Hematopoietic multipotent progenitor cell treated with erythropoietin and hydrocortisone succinate and interleukin-3 and kit ligand, for 8 days (in vitro differentiated cells): ENCODE measurements around the gene B3GNT8.
"Not testable (repeated sequence)": the region's sequence is repeated elsewhere in the genome, so short reads cannot be mapped to it uniquely, and the experiment has no call there.

Experiments used
- DNase-seq: peaks from one replicate; pipeline ENCODE4 v3.0.0-alpha.2; 2015

Gene B3GNT8

DNA sequence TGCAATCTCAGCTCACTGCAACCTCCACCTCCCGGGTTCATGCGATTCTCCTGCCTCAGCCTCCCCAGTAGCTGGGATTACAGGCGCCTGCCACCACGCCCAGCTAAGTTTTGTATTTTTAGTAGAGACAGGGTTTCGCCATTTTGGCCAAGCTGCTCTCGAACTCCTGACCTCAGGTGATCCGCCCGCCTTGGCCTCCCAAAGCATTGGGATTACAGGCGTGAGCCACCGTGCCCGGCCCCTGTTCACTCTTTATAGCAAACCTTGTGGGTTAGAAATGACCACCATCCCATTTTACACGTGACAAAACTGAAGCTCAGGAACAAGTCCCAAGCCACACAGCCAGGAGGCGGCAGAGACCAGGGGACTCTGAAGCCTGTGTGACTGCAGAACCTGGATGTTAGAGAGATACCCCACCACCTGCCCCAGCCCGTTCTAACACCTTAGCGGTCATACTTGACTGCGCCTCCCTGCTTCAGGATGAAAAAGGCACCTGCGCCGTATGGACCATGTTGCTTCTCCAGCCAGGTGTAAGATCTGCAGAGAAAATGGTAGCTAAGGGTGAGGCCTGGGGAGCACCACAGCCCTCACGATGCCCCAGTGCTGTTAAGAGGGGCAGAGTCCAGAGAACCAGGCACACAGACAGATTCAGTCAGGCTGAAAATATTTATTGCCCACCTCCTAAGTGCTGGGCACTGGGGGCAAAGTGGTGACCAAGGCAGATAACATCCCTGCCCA, 8.9 kb upstream of the B3GNT8 start:
- no peak for DNase-seq

DNA sequence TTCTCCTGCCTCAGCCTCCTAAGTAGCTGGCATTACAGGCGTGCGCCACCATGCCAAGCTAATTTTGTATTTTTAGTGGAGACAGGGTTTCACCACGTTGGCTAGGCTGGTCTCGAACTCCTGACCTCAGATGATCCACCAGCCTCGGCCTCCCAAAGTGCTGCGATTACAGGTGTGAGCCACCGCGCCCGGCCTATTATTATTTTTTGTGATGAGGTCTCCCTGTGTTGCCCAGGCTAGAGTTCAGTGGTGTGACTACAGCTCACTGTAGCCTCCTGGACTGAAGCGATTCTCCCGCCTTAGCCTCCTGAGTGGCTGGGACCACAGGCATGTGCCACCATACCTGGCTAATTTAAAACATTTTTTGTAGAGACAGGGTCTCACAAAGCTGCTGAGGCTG, 8.2 kb upstream of the B3GNT8 start:
- not testable (repeated sequence) for DNase-seq

DNA sequence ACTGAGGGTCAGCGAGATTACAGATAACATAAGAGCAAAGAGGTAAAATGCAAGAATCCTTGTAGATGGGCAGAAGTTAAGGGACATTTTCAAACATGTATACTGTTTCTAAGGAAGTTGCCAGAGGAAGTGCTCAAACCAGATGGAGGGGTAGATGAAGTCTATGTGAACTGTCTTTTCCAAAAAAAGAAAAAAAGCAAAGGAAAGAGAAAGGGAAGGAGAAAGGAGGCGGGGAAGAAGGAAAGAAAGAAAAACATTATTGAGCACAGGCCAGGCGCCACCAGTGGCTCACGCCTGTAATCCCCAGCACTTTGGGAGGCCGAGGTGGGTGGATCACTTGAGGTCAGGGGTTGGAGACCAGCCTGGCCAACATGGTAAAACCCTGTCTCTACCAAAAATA, 7.3 kb upstream of the B3GNT8 start:
- DNase-seq: no peak

DNA sequence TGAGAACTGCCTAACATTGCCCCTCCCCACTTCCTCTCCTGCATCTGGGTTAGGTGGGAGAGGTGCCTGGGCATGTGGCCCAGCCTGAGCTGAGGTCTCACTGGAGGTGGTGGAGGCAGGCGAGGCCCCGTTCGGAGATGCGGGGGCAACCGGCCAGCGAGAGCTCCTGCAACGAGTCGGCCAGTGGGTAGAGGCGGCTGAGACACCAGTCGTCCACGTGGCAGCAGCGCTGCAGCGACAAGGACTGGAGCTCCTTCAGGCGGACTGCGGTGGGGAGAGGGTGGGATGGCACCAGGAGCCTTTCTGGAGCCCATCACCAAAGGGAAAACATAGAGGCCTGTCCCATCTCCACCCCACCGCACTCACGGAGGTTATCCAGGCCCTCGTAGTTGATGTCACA, 6.0 kb upstream of the B3GNT8 start:
- DNase-seq: no peak

DNA sequence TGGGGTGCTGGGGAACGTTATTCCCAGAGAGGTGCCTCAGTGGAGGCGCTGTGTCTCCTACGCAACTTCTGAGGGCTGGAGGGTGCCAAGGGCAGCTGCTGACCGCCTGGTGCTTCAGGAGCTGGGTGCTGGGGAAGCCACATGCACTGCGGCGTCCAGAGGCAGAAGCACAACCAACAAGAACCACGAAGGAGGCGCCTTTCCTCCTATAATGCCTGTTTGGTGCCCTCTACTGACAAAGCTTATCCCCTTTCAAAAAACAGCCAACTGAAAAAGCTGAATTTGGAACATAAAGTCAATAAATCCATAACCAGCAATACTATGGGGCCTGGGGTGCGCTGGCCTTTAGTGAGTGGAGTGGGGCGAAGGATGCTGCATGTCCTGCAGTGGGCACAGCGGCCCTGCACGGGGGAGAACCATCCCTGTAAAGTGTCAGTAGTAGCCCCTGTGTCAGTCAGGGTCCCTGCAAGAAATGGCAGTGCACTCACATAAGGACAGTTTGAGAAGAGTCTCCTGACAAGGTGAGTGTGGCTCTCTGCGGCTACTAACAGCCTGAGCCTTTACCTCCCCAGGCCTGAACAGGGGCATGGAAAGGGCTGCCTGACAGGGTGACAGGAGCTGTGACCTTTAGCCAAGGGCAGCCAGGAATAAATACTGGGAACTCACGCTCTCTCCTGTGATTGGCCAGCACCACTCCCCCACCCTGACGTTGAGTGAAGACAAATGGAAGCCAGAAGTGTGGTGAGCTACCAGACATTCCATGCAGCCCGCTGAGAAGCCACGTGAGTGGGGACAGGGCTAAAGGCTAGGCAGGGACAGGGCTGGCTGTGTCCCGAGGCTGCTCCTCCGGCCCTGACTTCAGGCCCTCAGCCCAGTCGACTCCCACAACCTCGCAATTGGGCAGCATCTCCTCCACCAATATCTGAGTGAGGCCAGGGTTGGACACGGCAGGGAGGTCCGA, 4.5 kb upstream of the B3GNT8 start:
- peak; percentile 49 for DNase-seq

DNA sequence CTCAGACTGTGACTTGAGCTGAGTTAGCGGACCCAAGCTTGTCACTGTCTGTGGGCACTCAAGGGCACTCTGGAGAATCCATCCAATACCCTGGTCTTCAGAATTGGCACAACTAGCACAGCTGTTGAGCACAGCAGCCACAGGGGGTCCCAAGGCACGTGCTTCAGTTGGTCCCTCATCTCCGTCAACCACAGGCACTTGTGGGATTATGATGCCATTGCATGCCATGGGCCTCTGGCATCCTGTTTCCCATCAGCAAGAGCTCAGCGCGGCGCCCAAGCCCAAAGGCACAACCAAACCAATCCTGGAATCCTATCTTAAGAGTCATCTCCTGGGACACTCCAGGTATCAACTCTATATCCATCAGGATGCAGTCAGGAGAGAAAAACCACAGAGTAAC, 3.7 kb upstream of the B3GNT8 start:
- no peak for DNase-seq

DNA sequence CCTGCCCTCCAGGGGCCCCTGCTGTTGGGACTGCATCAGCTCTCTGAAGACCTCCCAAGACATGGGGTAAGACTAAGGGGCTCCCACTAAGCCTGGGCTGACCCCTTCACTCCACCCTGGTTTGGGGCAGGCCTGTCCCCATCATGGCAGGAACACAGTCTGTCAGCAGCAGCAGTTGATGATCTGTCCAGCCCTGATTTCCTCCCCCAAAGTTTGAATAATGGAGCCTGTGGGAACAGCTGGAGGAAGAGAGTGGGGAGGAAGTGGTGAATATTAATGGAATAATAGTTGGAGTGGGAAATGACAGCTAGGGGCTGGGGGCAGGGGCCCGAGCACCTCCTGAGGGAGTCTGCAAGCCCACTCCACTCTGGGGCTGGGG, 1.3 kb upstream of the B3GNT8 start:
- DNase-seq: no peak

DNA sequence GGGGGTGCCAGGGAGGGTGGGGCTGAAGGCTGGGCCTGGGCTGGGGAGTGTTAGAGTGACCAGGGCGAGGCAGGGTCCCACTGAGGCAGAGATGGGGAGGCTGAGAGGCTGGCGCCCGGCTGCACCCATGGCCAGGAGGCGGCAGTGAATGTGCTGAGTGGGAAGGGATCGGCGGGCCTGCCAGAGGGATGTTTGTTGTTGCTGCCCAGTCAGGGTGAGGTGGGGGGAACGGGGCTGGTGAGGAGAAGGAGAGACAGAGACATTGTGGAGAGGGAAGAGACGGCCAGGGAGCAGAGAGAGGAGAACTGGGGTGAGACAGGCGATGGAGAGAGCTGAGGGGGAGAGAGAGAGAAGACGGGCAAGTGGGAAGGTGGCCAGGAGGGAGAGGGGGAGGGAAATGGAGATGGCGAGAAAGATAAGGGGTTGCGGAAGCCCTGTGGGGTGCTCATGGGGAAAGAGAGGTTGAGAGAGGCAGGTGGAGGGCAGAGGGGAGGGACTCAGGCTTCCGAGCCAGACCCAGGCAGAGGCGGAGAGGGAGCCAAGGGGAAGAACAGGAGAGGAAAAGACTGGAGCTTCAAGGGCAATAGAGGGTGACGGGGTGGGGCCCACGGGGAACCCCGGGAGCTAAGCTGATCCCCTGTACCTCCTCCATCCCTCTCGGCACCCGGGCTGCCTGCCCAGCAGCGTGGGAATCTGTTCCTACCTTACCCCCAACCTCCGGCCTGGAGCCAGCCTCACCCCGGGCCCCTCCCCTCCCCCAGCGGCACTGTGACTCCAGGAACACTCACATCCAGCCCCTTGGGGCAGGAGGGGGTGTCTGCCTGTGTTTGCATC, 690 bp upstream of the B3GNT8 start:
- DNase-seq: peak; percentile 51

DNA sequence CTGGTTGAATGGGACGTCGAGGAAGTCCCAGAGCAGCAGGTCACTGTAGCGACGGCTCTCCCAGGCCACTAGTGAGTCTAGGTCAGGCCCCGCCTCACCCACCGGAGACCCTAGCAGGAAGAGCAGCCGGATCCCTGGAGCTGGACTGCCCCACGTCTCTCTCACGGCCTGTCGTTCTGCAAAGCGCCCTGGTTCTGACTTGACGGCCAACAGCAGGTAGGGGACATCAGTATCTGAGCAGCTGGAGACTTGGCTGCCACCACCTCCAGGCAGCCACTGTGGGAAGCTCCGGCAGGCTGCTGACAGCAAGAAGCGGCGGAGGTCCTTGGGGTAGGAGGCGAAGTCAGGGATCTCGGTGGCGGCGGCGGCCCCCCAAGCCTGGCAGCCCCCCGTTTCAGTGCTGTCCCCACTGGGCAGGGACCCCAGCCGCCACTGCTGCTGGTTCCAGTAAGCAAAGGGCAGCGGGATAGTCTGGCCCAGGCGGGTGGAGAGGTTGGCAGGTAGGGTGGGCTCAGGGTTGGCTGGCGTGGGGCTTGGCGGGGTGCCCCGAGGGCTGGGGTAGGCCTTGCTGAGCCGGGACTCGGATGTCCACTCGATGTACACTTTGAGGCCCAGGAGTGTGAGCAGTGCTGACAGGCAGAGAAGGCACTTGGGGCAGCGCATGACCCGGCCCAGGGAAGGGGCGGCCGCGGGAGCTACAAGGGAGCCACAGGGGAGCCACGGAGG, 895 bp downstream of the B3GNT8 start:
- no peak for DNase-seq

DNA sequence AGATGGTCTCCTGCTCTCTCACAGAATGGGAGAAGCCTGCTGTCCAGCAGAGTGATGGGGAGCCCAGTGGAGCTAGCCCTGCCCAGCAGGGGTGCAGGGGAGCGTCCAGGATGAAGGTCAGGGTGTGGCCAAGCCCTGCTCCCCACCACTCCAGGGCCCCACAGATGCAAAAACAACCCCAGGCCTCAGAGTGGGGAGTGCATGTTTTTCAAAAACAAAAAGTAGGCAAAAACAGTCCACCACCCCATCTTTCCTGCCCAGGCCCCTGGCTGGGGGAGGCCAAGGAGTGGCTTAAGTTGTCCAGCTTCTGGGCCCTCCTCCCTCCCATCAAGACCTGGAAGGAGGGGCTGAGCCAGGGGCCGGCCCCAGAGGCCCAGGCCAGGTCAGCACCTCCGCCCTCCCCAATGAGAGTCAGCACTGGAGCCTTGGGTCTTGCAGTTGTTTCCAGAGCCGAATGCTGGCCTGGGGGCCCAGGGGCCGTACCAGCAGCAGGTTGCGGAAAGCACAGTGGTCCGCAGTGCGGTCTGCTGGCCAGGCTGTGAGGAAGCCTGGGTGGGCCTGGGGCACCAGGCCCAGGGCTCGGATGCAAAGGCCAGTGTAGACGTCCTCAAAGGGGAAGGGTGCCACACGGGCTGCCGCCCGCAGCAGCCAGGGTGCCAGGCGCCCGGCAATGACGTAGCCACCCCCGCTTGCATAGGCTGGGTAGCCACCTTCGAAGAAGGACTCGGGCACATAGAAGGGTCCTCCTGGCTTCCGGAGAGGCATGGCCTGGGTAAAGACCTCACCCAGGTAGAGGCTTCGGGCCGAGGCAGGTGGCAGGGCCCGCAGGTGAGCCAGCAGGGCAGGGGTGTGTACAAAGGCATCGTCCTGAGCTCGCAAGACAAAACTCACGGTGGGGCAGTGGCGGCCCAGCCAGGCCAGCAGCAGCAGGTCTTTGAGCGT, 1.7 kb downstream of the B3GNT8 start:
- DNase-seq: no peak

DNA sequence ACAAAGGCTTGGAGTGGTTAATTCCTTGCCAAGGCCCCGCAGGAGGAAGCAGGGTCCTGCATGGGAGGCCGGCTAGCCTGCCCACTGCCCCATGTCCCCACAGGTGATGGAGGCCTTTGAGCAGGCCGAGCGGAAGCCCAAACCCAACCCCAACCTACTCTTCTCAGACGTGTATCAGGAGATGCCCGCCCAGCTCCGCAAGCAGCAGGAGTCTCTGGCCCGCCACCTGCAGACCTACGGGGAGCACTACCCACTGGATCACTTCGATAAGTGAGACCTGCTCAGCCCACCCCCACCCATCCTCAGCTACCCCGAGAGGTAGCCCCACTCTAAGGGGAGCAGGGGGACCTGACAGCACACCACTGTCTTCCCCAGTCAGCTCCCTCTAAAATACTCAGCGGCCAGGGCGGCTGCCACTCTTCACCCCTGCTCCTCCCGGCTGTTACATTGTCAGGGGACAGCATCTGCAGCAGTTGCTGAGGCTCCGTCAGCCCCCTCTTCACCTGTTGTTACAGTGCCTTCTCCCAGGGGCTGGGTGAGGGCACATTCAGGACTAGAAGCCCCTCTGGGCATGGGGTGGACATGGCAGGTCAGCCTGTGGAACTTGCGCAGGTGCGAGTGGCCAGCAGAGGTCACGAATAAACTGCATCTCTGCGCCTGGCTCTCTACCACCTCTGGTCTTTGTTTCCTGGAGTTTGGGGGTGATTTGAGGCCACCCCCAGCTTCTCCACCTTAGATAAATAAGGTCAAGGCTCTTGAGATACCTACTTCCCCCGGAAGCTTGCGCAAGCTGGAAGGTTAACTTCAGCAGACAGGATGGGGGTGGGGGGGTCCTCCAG, 2.6 kb downstream of the B3GNT8 start:
- DNase-seq: no peak

DNA sequence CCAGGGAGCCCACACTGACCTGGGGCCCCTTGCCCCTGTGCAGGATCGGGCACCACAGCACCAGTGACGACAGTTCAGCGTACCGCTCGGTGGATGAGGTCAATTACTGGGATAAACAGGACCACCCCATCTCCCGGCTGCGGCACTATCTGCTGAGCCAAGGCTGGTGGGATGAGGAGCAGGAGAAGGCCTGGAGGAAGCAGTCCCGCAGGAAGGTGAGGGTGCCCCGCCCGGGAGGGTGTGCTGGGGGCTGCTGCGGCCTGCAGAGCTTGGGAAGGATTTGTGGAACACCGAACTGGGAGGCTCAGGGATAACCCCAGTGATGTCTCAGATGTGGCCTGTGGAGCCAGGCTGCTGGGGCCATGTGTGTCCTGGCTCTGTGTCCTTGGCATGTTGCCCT, 4.2 kb downstream of the B3GNT8 start:
- DNase-seq: no peak

DNA sequence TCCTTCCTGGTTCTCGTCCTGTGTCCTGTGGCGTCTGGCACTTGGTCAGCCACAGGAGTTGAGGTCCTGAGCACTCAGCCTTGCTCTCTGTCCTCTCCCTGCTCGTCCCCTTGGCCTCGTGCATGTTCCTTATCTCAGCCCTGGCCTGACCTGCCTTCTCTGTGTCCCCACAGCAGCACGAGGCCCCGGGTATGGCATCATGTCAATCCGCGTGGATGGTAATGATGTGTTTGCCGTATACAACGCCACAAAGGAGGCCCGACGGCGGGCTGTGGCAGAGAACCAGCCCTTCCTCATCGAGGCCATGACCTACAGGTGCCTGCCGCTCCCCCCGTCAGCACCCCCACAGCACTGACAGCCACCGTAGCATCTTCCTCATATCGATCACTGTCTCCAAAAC, 4.7 kb downstream of the B3GNT8 start:
- DNase-seq: no peak

DNA sequence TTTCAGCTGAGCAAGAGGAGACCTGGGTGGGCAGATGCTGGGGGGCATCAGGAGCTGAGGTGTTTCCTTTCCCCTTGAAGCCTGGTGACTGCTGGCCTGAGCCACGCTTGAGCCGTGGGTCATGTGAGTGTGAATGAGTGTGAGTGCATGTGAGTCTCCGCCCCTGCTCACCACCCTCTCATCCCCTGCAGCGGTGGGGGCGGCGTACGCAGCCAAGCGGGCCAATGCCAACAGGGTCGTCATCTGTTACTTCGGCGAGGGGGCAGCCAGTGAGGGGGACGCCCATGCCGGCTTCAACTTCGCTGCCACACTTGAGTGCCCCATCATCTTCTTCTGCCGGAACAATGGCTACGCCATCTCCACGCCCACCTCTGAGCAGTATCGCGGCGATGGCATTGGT, 5.2 kb downstream of the B3GNT8 start:
- DNase-seq: no peak

DNA sequence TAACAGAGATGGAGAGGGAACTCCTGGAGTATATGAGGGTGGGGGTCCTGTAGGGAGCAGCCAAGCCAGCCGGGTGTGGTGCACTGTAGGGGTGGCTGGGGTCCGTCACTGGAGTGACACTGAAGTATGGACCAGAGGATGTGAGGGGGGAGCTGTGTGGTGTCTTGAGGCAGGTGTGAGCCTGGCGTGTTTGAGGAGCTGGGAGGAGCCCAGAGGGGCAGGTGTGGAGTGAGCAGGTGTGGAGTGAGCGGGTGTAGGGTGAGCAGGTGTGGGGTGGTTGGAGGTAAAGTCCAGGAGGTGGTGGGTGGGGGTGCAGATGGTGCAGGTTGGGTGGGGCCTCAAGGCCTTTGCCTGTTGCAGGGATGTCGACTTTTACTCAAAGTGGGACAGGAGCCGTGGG, 5.9 kb downstream of the B3GNT8 start:
- DNase-seq: no peak

DNA sequence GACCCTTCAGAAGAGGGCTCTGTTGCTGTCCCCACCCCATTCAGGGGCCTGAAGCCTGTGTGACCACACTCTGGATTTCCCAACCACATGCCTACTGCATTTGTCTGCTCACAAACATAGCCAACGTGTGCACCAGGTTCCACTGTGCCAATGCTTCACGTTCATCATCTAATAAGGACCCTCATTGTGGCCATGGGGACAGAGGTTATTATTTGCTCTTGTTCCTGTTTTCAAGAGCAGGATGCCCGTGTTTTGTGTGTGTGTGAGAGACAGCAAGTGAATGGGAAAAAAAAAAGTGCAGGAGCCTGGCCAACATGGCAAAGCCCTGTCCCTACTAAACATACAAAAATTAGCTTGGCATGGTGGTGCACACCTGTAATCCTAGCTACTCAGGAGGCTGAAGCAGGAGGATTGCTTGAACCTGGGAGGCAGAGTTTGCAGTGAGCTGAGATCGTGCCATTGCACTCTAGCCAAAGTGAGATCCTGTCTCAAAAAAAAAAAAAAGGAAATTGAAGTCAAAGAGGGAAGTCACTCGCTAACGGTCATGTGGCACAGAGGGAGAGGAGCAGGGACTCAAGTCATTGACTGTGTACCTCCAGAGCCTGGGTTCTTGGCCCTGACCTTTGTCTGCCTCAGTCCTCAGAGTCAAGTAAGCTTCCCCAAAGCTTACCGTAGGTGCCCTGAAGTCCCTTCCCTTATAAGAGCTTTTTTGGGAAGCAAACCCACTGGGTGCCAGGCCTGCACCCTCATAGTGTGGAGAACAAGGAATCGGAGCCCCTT, 6.9 kb downstream of the B3GNT8 start:
- DNase-seq: peak; percentile 12

DNA sequence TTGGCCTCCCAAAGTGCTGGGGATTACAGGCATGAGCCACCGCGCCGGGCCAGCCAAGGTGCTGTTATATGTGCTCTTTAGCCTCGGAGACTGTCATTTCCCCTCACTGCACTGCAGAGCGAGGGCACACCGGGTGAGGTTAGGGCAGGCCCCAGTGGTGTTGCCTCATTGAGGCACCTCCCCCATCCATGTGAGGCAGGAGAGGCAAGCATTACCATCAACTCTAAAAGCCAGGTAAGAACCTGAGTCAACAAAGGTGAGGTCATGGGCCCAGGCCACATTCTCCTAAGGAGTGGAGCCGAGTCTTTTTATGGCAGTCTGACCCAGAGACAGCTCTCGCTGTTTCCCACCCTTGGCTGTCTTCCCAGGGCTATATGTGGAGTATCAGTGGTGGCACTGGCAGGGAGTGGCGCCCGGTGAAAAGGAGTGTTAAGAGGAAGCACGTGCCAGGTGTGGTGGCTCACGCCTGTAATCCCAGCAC, 10.9 kb downstream of the B3GNT8 start:
- DNase-seq: no peak

DNA sequence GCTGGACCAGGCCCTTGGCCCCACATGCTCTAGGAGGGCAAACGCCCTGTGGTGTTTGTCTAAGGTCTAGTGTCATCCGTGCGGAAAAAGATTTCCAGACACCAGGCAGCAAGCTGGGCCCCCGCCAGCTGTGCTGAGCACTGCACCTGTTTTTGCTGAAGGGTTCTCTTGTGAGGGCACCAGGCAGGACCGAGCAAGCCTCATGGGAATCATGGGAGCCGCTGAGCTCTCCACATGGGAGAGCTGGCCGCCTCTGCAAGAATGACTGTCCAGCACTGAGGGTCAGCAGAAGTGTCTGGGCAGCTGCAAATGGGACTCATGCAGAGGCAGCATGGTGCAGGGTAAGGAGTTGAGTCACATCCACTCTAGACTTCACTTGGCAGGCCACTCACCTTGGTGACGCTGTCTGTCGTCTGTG, 12.0 kb downstream of the B3GNT8 start:
- no peak for DNase-seq

DNA sequence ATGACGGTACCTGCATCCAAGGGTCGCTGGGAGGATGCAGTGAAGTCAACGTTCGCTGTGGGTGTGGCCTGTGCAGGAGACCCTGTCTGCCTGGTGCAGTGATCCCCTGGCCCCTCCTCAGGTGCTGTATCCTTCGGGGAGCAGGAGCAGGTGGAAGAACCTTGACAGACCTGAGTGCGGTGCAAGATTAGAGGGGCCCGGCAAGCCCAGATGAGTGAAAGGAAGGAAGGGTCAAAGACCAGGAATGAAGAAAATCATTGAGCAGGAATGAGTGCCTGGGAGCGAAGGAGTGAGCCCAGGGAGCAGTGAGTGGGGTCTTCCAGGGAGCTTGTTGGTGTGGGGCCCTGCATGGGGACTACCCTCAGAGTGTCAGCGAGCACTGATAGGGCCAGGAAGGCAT, 12.7 kb downstream of the B3GNT8 start:
- no peak for DNase-seq

DNA sequence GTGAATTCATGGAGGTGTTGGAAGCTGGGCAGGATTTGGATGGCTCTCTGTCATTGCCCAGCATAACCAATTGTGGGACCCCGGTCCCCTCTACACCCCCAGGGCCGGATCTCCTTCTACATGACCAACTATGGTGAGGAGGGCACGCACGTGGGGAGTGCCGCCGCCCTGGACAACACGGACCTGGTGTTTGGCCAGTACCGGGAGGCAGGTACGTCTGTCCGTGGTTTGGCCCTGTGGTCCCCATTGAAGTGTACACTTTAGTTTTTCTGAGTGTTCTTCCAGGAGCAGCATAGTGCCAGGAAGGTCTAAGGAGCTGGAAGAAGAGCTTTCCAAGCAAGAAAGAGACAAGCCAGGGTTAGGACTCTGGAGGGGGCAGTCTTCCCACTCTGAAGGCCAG, 13.2 kb downstream of the B3GNT8 start:
- DNase-seq: no peak
